Measurements from ENCODE around the gene NELFCD. TPM values are rescaled to one million over a fixed set of nuclear protein-coding genes. Genes with fewer than 3 reads are reported as not detected.
"Not testable (repeated sequence)": the region's sequence is repeated elsewhere in the genome, so short reads cannot be mapped to it uniquely, and the experiment has no call there.

The NELFCD gene
- total RNA-seq, 1 experiment from 2014 or later, result 39.8 TPM

DNA sequence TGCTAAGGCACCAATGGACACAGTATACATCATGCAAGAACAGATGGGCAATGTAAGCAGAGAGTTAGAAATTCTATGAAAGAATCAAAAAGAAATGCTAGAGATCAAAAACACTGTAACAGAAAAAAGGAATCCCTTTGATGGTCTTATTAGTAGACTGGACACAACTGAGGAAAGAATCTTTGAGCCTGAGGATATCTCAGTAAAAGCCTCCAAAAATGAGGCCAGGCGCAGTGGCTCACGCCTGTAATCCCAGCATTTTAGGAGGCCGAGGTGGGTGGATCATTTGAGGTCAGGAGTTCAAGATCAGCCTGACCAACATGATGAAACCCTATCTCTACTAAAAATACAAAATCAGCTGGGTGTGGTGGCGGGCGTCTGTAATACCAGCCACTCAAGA lies 17.1 kb upstream of the NELFCD start:
- not testable (repeated sequence) for DNase-seq; H3K27me3 ChIP-seq (ENCODE audit: control insufficient read depth, insufficient read depth, low read length); H3K4me3 ChIP-seq (ENCODE audit: insufficient read depth, low read depth, low read length); H3K36me3 ChIP-seq (replicated peaks; ENCODE audit: control insufficient read depth, insufficient read depth, low read length)

GRCh38 chr20:58965270-58966064 lies 15.6 kb upstream of the NELFCD start:
- Histone ChIP-seq H3K36me3 (replicated peaks; ENCODE audit: control insufficient read depth, insufficient read depth, low read length) (no peaks in the 10 kb centered on the region), H3K4me3 (ENCODE audit: insufficient read depth, low read depth, low read length) (no peak overlapping the region), H3K27me3 (ENCODE audit: control insufficient read depth, insufficient read depth, low read length) (no peaks in the 10 kb centered on the region)
- peak; percentile 22 for DNase-seq

DNA sequence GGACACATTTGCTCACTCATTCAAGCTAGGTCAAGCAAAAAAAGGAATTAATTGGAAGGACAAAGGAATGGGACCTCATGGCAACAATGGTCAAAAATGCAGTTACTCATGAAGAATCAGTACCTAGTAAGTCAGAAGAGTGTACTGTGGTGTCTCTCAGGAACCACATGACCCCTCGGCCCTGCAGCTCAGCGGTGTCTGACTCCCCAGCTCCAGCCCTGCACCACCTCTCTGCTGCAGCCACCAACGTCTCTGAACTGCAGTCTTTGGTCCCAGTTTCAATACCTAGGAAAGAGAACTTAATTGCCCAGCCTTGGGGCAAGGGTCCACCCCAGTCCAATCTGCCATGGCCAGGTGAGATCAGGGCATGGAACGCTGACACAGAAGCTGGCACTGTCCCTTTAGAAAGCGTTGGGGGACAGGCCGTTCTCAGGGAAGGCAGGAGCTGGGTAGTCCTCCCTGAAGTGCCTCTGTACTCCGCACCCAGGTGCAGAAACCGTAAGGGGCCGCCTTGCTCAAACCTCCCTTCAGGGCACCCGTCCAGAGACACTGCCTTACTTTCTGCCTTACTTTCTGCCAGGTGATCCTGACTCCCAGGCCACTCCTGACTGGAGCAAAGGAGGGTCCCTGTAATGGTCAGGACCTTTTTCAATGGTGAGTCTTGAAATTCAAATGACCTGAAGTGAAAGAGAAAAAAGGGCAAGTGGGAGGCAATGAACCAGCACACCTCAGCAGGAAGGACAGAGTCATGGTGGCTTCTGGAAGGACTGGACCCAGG lies 13.2 kb upstream of the NELFCD start:
- no peaks in the 10 kb centered on the region for H3K27me3 ChIP-seq (ENCODE audit: control insufficient read depth, insufficient read depth, low read length)

DNA sequence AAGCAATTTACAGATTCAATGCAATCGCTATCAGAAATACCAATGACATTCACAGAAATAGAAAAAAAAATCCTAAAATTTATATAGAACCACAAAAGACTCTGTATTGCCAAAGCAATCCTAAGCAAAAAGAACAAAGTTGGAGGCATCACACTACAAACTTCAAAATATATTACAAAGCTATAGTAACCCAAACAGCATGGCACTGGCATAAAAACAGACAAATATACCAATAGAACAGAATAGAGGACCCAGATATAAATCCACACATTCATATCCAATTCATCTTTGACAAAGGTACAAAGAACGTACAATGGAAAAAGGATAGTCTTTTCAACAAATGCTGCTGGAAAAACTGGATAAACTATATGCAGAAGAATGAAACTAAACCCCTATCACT lies 11.6 kb upstream of the NELFCD start:
- H3K36me3 ChIP-seq (replicated peaks; ENCODE audit: control insufficient read depth, insufficient read depth, low read length), result no peaks in the 10 kb centered on the region
- no peaks in the 10 kb centered on the region for H3K27me3 ChIP-seq (ENCODE audit: control insufficient read depth, insufficient read depth, low read length)
- no peak for DNase-seq
- H3K4me3 ChIP-seq (ENCODE audit: insufficient read depth, low read depth, low read length), result no peak overlapping the region

More for the DNA sequence above, 13.2 kb upstream of the NELFCD start:
- no peak for DNase-seq
- Histone ChIP-seq H3K4me3 (ENCODE audit: insufficient read depth, low read depth, low read length) (no peak overlapping the region), H3K36me3 (replicated peaks; ENCODE audit: control insufficient read depth, insufficient read depth, low read length) (no peaks in the 10 kb centered on the region)

DNA sequence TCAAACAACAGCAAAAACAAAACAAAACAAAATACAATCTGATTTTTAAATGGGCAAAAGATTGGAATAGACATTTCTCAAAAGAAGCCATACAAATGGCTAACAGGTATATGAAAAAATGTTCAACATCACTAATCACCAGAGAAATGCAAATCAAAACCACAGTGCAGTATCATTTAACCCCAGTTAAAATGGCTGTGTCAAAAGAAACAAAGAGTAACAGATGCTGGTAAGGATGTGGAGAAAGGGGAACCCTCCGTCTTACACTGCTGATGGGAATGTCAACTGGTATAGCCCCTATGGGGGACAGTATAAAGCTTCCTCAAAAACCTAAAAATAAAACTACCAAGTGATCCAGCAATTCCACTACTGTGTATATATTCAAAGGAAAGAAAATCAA lies 10.9 kb upstream of the NELFCD start:
- no peak overlapping the region for H3K4me3 ChIP-seq (ENCODE audit: insufficient read depth, low read depth, low read length)
- H3K36me3 ChIP-seq (replicated peaks; ENCODE audit: control insufficient read depth, insufficient read depth, low read length), result no peaks in the 10 kb centered on the region
- H3K27me3 ChIP-seq (ENCODE audit: control insufficient read depth, insufficient read depth, low read length), result no peaks in the 10 kb centered on the region
- DNase-seq, result no peak

DNA sequence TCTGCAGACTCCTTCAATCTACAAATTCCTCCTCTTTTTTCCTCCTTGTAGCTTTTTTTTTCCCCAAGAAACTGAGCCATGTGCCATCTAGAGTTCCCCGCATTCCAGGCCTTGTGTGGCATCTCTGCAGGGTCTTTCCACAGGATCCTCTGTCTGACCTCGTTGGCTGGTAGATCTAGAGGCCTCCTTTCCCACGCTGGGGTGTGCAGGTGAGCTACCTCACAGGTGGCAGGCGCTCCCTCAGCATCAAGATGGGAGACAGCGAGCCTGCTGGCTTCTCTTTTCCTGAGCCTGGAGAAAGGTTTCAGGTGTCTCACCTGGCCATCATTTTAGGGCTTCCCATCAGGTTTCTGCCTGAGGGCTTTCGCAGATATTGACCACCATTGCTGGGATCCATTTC lies 9.6 kb upstream of the NELFCD start:
- Histone ChIP-seq H3K36me3 (replicated peaks; ENCODE audit: control insufficient read depth, insufficient read depth, low read length) (no peaks in the 10 kb centered on the region), H3K4me3 (ENCODE audit: insufficient read depth, low read depth, low read length) (no peak overlapping the region), H3K27me3 (ENCODE audit: control insufficient read depth, insufficient read depth, low read length) (no peaks in the 10 kb centered on the region)
- DNase-seq, result peak; percentile 7

DNA sequence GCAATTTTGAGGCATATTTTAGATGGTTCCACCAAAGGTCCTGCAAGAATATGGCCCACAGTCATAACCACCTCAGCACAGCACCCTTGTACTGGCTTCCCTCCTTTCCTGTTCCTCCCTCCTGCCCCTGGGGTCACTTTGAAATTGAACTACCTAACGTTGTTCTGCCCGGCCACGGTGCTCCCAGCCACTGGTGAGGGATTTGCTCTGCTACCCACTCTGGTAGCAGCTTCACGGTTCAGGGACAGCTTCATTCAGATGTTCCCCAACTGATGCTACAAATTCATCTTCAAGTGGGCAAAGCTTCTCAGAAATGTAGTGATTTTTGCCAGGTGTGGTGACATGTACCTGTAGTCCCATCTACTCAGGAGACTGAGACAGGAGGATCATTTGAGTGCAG lies 7.9 kb upstream of the NELFCD start:
- Histone ChIP-seq H3K4me3 (ENCODE audit: insufficient read depth, low read depth, low read length) (no peak overlapping the region), H3K36me3 (replicated peaks; ENCODE audit: control insufficient read depth, insufficient read depth, low read length) (no peaks in the 10 kb centered on the region), H3K27me3 (ENCODE audit: control insufficient read depth, insufficient read depth, low read length) (no peaks in the 10 kb centered on the region)
- DNase-seq, result no peak

DNA sequence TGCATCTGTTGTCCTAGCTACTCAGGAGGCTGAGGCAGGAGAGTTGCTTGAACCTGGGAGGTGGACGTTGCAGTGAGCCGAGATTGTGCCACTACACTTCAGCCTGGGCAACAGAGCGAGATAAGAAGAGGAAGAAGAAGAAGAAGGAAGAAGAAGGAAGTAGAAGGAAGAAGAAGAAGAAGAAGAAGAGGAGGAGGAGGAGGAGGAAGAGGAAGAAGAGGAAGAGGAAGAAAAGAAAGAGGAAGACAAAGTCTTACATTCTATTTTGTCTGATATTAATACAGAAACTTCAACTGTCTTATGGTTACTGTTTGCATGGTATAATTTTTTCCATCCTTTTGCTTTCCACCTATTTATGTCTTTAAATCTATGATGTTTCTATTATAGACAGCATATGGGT lies 7.2 kb upstream of the NELFCD start:
- Histone ChIP-seq H3K4me3 (ENCODE audit: insufficient read depth, low read depth, low read length) (no peak overlapping the region), H3K36me3 (replicated peaks; ENCODE audit: control insufficient read depth, insufficient read depth, low read length) (no peaks in the 10 kb centered on the region), H3K27me3 (ENCODE audit: control insufficient read depth, insufficient read depth, low read length) (no peaks in the 10 kb centered on the region)
- DNase-seq, result no peak

DNA sequence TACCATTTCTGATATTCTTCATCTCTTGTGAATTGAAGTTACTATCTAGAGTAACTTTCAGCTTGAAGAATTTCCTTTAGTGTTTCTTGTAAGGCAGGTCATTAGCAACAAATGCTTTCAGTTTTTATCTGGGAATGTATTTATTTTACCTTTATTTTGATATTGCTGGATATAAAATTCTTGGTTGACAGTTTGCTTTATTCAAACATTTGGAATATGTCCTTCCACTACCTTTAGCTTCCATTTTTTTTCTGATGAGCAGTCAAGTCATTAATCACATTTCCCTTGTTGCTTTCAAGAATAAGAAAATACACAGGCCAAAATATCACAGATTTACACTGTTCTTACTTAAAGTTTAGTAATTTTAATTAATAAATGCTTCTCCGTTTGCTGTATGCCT lies 5.7 kb upstream of the NELFCD start:
- no peaks in the 10 kb centered on the region for H3K27me3 ChIP-seq (ENCODE audit: control insufficient read depth, insufficient read depth, low read length)
- DNase-seq, result no peak
- no peaks in the 10 kb centered on the region for H3K36me3 ChIP-seq (replicated peaks; ENCODE audit: control insufficient read depth, insufficient read depth, low read length)
- H3K4me3 ChIP-seq (ENCODE audit: insufficient read depth, low read depth, low read length), result no peak overlapping the region

- Histone ChIP-seq H3K27me3 (ENCODE audit: control insufficient read depth, insufficient read depth, low read length) (no peaks in the 10 kb centered on the region), H3K36me3 (replicated peaks; ENCODE audit: control insufficient read depth, insufficient read depth, low read length) (no peaks in the 10 kb centered on the region), H3K4me3 (ENCODE audit: insufficient read depth, low read depth, low read length) (no peak overlapping the region)
- no peak for DNase-seq
Observed at GRCh38 chr20:58976061-58976730, 4.9 kb upstream of the NELFCD start.

DNA sequence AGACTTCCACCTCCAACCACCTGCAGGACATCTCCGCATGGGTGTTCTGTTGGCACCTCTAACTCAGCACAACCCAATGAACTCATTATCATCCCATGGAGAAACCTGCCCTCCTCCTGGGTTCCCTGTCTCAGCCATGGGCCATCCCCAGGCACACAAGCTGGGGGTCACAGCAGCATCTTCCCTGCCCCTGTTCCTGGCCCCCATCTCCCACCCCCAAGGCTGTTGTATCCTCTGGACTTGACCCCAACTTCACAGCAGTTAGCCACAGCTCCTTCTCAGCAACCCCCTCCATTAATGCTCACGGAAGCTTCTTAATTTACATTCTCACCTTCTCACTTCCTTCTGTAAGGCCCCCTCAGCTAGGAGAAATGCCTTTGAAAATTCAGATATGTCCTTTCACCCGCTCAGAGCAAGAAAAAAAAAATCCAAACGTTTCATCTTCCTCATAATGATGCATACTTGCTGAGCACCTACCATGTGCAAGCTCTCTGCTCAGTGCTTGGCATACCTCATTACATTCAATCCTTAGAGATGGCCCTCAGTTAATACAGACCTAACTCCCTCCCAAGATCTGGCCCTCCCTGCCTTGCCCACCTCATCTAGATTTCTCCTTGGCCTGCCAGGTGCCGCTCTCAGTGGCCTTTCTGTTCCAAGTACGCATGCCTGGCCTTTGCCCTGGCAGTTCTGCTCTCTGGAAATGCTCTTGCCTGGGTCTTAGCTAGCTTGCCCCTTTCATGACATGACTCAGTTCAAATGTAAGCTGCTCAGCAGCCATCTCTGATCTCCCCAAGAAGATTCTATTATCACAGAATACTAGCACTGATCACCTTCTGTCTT lies 2.5 kb upstream of the NELFCD start:
- peak; percentile 19 for DNase-seq
- Histone ChIP-seq H3K36me3 (replicated peaks; ENCODE audit: control insufficient read depth, insufficient read depth, low read length) (no peaks in the 10 kb centered on the region), H3K4me3 (ENCODE audit: insufficient read depth, low read depth, low read length) (no peak overlapping the region), H3K27me3 (ENCODE audit: control insufficient read depth, insufficient read depth, low read length) (no peaks in the 10 kb centered on the region)

GRCh38 chr20:58981628-58982364 lies 740 bp downstream of the NELFCD start:
- Histone ChIP-seq H3K4me3 (ENCODE audit: insufficient read depth, low read depth, low read length) (peak overlapping the region; percentile 63), H3K36me3 (replicated peaks; ENCODE audit: control insufficient read depth, insufficient read depth, low read length) (peaks cover 6% of the 10 kb centered on the region), H3K27me3 (ENCODE audit: control insufficient read depth, insufficient read depth, low read length) (no peaks in the 10 kb centered on the region)
- DNase-seq, result peak; percentile 71

DNA sequence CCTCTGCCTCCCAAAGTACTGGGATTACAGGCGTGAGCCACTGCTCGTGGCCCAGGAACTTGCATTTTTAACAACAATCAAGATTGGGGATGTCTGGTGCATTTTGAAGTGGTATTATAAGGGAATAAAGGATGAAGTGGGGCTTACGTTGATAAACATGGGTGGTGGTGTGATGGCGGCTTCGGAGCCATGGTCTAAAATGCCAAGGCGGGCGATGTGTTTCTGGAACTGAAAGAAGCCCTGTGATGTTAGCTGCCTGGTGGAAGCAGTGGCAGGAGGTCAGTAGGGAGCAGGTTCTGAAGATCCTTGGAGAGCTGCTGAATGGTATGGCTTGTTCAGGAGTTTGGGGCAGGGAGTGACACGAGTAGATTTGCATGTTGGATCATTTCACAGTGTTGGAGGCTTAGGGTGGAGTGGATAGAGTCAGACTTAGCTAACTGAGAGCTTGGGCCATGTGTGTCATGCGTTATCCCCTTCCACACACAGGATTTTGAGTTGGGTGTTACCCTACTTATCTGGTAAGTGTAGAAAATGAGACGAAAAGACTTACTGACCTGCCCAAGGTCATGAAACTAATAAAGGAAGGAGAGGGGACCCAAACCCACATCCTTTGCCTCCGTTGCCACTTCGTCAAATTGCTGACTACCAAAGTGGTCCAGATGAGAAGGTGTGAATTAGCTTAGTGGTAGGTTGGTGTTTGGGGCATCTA lies 1.5 kb downstream of the NELFCD start:
- Histone ChIP-seq H3K36me3 (replicated peaks; ENCODE audit: control insufficient read depth, insufficient read depth, low read length) (peaks cover 11% of the 10 kb centered on the region), H3K27me3 (ENCODE audit: control insufficient read depth, insufficient read depth, low read length) (no peaks in the 10 kb centered on the region), H3K4me3 (ENCODE audit: insufficient read depth, low read depth, low read length) (no peak overlapping the region)
- peak; percentile 8 for DNase-seq
